CD14-positive monocyte (primary cell): ENCODE measurements around the gene PQBP1. TPM values are rescaled to one million over a fixed set of nuclear protein-coding genes. Genes with fewer than 3 reads are reported as not detected.

ENCODE experiments used
- DNase-seq, 3 donors: peaks; one replicate each; pipeline ENCODE4 v3.0.0-alpha.2; 2011 to 2022
- H2AFZ ChIP-seq: 2 replicates; pipeline ENCODE4 v1.6.0; 2012; ENCODE audit warnings: mild to moderate bottlenecking, low read depth, low read length, inconsistent platforms; ENCODE audit not compliant: insufficient read depth, poor library complexity, severe bottlenecking
- H3K27ac ChIP-seq, 2 donors: 1 replicate in 1 of 2; 2 replicates in 1 of 2; pipeline ENCODE4 v1.5.1; 2012 to 2013; ENCODE audit warnings: low read length in 2 of 2, control low read depth in 1 of 2, inconsistent platforms in 1 of 2, low read depth in 1 of 2, mild to moderate bottlenecking in 1 of 2
- H3K27me3 ChIP-seq, 2 donors: one replicate each; pipeline versions ENCODE4 v1.6.0 to v1.6.1; 2011 to 2013; ENCODE audit warnings: low read length in 2 of 2; ENCODE audit not compliant: control insufficient read depth in 2 of 2, insufficient read depth in 2 of 2
- H3K36me3 ChIP-seq, 2 donors: replicated peaks in 1 of 2; 1 replicate in 1 of 2; 2 replicates in 1 of 2; pipeline versions ENCODE4 v1.5.1 to v1.6.1; 2012 to 2013; ENCODE audit warnings: low read length in 2 of 2, control low read depth in 1 of 2, inconsistent platforms in 1 of 2, mild to moderate bottlenecking in 1 of 2; ENCODE audit not compliant: insufficient read depth in 2 of 2, control insufficient read depth in 1 of 2
- H3K4me1 ChIP-seq, 2 donors: 1 replicate in 1 of 2; 2 replicates in 1 of 2; pipeline versions ENCODE4 v1.5.1 to v1.6.1; 2012 to 2013; ENCODE audit warnings: low read length in 2 of 2, control low read depth in 1 of 2, inconsistent platforms in 1 of 2, mild to moderate bottlenecking in 1 of 2, moderate library complexity in 1 of 2; ENCODE audit not compliant: insufficient read depth in 2 of 2, control insufficient read depth in 1 of 2
- H3K4me2 ChIP-seq: replicated peaks from 2 replicates; pipeline ENCODE3; 2012; ENCODE audit warnings: low read length, moderate library complexity, mild to moderate bottlenecking; ENCODE audit not compliant: poor library complexity, severe bottlenecking; ENCODE audit errors: extremely low read depth
- H3K4me3 ChIP-seq, 3 experiments: fragments of 200-600 bp in 1 of 3; sonication (generic) in 1 of 3; replicated peaks in 1 of 3; 1 replicate in 2 of 3; 2 replicates in 1 of 3; pipeline ENCODE4 v1.5.1; 2011 to 2013; ENCODE audit warnings: low read length in 3 of 3, mild to moderate bottlenecking in 3 of 3, control low read depth in 2 of 3, low read depth in 2 of 3, inconsistent platforms in 1 of 3, moderate library complexity in 1 of 3
- H3K79me2 ChIP-seq: 2 replicates; pipeline ENCODE4 v1.6.0; 2012; ENCODE audit warnings: mild to moderate bottlenecking, control low read depth, inconsistent platforms, low read length, moderate library complexity; ENCODE audit not compliant: insufficient read depth
- H3K9ac ChIP-seq: 2 replicates; pipeline ENCODE4 v1.6.0; 2017; ENCODE audit warnings: low read length, mild to moderate bottlenecking; ENCODE audit not compliant: insufficient read depth, poor library complexity, severe bottlenecking
- H3K9me3 ChIP-seq, 2 donors: replicated peaks in 1 of 2; 1 replicate in 1 of 2; 2 replicates in 1 of 2; pipeline versions ENCODE4 v1.5.1 to v1.6.1; 2012 to 2013; ENCODE audit warnings: low read length in 2 of 2, control low read depth in 1 of 2; ENCODE audit not compliant: control insufficient read depth in 1 of 2, insufficient read depth in 1 of 2
- H4K20me1 ChIP-seq: 2 replicates; pipeline ENCODE4 v1.6.0; 2012; ENCODE audit warnings: mild to moderate bottlenecking, low read length, control low read depth, moderate library complexity; ENCODE audit not compliant: insufficient read depth
- H3K27ac Mint-ChIP-seq, 7 donors: one replicate each; pipeline ENCODE4 v1.8.0; 2020; ENCODE audit warnings: mild to moderate bottlenecking in 7 of 7, mixed read lengths in 7 of 7, moderate library complexity in 6 of 7, inconsistent platforms in 2 of 7
- H3K27me3 Mint-ChIP-seq, 3 donors: one replicate each; pipeline ENCODE4 v1.8.0; 2021 to 2022; ENCODE audit warnings: low read depth in 3 of 3, mild to moderate bottlenecking in 3 of 3, mixed read lengths in 3 of 3, moderate library complexity in 3 of 3, inconsistent platforms in 1 of 3
- H3K36me3 Mint-ChIP-seq, 2 donors: one replicate each; pipeline ENCODE4 v1.8.0; 2020; ENCODE audit warnings: mixed read lengths in 2 of 2, inconsistent platforms in 1 of 2, mild to moderate bottlenecking in 1 of 2
- H3K4me1 Mint-ChIP-seq: one replicate; pipeline ENCODE4 v1.8.0; 2020; ENCODE audit warnings: mild to moderate bottlenecking, mixed read lengths
- H3K4me3 Mint-ChIP-seq, 2 donors: one replicate each; pipeline ENCODE4 v1.8.0; 2020; ENCODE audit warnings: mild to moderate bottlenecking in 2 of 2, mixed read lengths in 2 of 2, moderate library complexity in 1 of 2
- H3K9me3 Mint-ChIP-seq, 7 donors: one replicate each; pipeline ENCODE4 v1.8.0; 2020 to 2022; ENCODE audit warnings: mixed read lengths in 7 of 7, mild to moderate bottlenecking in 6 of 7, moderate library complexity in 6 of 7, inconsistent platforms in 2 of 7
- CTCF ChIP-seq: fragments of 200-600 bp; IDR thresholded peaks from one replicate; pipeline ENCODE4 v1.8.0; 2022; ENCODE audit warnings: antibody characterized with exemption, mild to moderate bottlenecking
- WGBS: methylation state at CpG from one replicate; pipeline ENCODE4 v1.1.5; 2013; ENCODE audit warnings: missing lambda C conversion rate; ENCODE audit not compliant: insufficient coverage; 5-methylcytosine and 5-hydroxymethylcytosine counted together
- intact Hi-C, 2 donors: fragments of 100-400 bp; cut with micrococcal nuclease; formaldehyde crosslinking; loops; one replicate each; pipeline versions ENCODE4 v1.15.0 to v1.15.1; 2023
- polyA plus RNA-seq, 3 donors: library from polyadenylated mRNA; depleted of rRNA in 1 of 3; unstranded in 2 of 3; stranded (reverse) in 1 of 3; fragments of 300-500 nt in 2 of 3; fragments of >200 nt in 1 of 3; fragmentation: Illumina TruSeq in 2 of 3; gene quantifications; 1 replicate in 2 of 3; 2 replicates in 1 of 3; pipeline ENCODE4 v1.2.3, GENCODE V29; 2012 to 2021

PQBP1 gene
- polyA plus RNA-seq, 3 donors, result 71.7 to 129 (median 78.3) TPM

GRCh38 chrX:48893556-48894348 lies 4.0 kb upstream of the PQBP1 start:
- Histone ChIP-seq H3K4me3 (no peak overlapping the region), H3K4me2 (no peak overlapping the region), H3K79me2 (peaks cover 22% of the 10 kb centered on the region), H3K4me1 (peaks cover 24 to 38% of the 10 kb centered on the region in 2 donors), H3K9ac (no peak overlapping the region), H3K27me3 (no peaks in the 10 kb centered on the region), H4K20me1 (peaks cover 10% of the 10 kb centered on the region), H3K36me3 (peaks cover 12 to 24% of the 10 kb centered on the region in 2 donors), H3K9me3 (no peaks in the 10 kb centered on the region), H3K27ac (no peak overlapping the region), H2AFZ (no peak overlapping the region)
- Mint-ChIP-seq H3K27me3 (peaks cover 0 to 13% (median 10%) of the 10 kb centered on the region in 3 donors), H3K27ac (peak overlapping the region in 1 of 7 donors; percentile 50), H3K4me3 (no peak overlapping the region), H3K9me3 (peaks cover 0 to 26% (median 4%) of the 10 kb centered on the region in 7 donors), H3K36me3 (peaks cover 17 to 20% of the 10 kb centered on the region in 2 donors), H3K4me1 (peaks cover 29% of the 10 kb centered on the region)
- intact Hi-C loops, result loop anchor here (5.0 to 10.0 kb wide), 3 partner anchors 51 to 151 kb away; partner anchors contain the start of gene TFE3 (in 1 of the 2)
- DNase-seq, result no peak
- TF ChIP-seq CTCF, result no peak
- no CpG with 5 or more reads among the region's 16 CpGs for WGBS

- Mint-ChIP-seq H3K27me3 (peaks cover 0 to 9% (median 8%) of the 10 kb centered on the region in 3 donors), H3K9me3 (peaks cover 0 to 32% (median 4%) of the 10 kb centered on the region in 7 donors), H3K27ac (peak overlapping the region in 1 of 7 donors; percentile 19), H3K4me3 (no peak overlapping the region), H3K36me3 (peaks cover 17 to 20% of the 10 kb centered on the region in 2 donors), H3K4me1 (peaks cover 29% of the 10 kb centered on the region)
- intact Hi-C loops, result loop anchor here (5.0 to 10.0 kb wide), 4 partner anchors 50 to 150 kb away; partner anchors contain the start of genes HDAC6 (in 2 of the 2) and TFE3 (in 1 of the 2)
- Histone ChIP-seq H3K36me3 (peaks cover 12 to 30% of the 10 kb centered on the region in 2 donors), H3K4me2 (no peak overlapping the region), H3K9me3 (no peaks in the 10 kb centered on the region), H3K4me3 (no peak overlapping the region), H3K27me3 (no peaks in the 10 kb centered on the region), H3K27ac (no peak overlapping the region), H4K20me1 (peaks cover 20% of the 10 kb centered on the region), H3K79me2 (peaks cover 32% of the 10 kb centered on the region), H3K4me1 (peaks cover 28 to 43% of the 10 kb centered on the region in 2 donors), H2AFZ (no peak overlapping the region), H3K9ac (no peak overlapping the region)
- no peak for DNase-seq
- no peak for TF ChIP-seq CTCF
- no CpG with 5 or more reads among the region's 6 CpGs for WGBS
Measured at GRCh38 chrX:48894891-48895290, 2.8 kb upstream of the PQBP1 start.
